ENCODE results near the gene LRMDA. TPM values are rescaled to one million over a fixed set of nuclear protein-coding genes. Genes with fewer than 3 reads are reported as not detected.

Gene LRMDA
- total and polyA plus RNA-seq, 2 of the 13 experiments (the other 11 are each of a cell fraction or from before 2014, with no cell fraction given), result 13.4 to 22.0 TPM

- TF ChIP-seq SRY (CRISPR knock-in tag; IDR thresholded peaks at IDR 0.05) (no peak), MTF1 (CRISPR knock-in tag; IDR thresholded peaks at IDR 0.05) (no peak), TAF1 (CRISPR knock-in tag; IDR thresholded peaks at IDR 0.05) (no peak), ZNF570 (CRISPR knock-in tag; IDR thresholded peaks at IDR 0.05; ENCODE audit: borderline replicate concordance) (no peak), ZBTB4 (CRISPR knock-in tag; IDR thresholded peaks at IDR 0.05; ENCODE audit: borderline replicate concordance) (no peak), SRSF4 (IDR thresholded peaks at IDR 0.05; ENCODE audit: low read depth, low read length, poor library complexity, severe bottlenecking) (no peak), ZNF724P (CRISPR knock-in tag; IDR thresholded peaks at IDR 0.05; ENCODE audit: borderline replicate concordance) (no peak), BORCS8-MEF2B (CRISPR knock-in tag; IDR thresholded peaks at IDR 0.05) (no peak), HNF4G (IDR thresholded peaks at IDR 0.05; ENCODE audit: borderline replicate concordance, low read depth, low read length) (peak; percentile 57), HNF4G (CRISPR knock-in tag; IDR thresholded peaks at IDR 0.05; ENCODE audit: borderline replicate concordance, low read depth) (no peak), ZSCAN30 (CRISPR knock-in tag; IDR thresholded peaks at IDR 0.05) (no peak), ELF3 (CRISPR knock-in tag; IDR thresholded peaks at IDR 0.05) (peak; percentile 43; the same call in 1 of the 2 replicates), ZNF160 (CRISPR knock-in tag; IDR thresholded peaks at IDR 0.05) (no peak), ZNF607 (CRISPR knock-in tag; IDR thresholded peaks at IDR 0.05; ENCODE audit: borderline replicate concordance) (no peak), CEBPB (IDR thresholded peaks at IDR 0.05; ENCODE audit: borderline replicate concordance, low read depth, low read length) (no peak), ARID2 (CRISPR knock-in tag; IDR thresholded peaks at IDR 0.05; ENCODE audit: borderline replicate concordance) (no peak), ZNF790 (CRISPR knock-in tag; IDR thresholded peaks at IDR 0.05; ENCODE audit: borderline replicate concordance) (no peak), REXO4 (CRISPR knock-in tag; IDR thresholded peaks at IDR 0.05; ENCODE audit: borderline replicate concordance) (no peak)
- TF ChIP-seq, protein P1, sequence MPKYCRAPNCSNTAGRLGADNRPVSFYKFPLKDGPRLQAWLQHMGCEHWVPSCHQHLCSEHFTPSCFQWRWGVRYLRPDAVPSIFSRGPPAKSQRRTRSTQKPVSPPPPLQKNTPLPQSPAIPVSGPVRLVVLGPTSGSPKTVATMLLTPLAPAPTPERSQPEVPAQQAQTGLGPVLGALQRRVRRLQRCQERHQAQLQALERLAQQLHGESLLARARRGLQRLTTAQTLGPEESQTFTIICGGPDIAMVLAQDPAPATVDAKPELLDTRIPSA (CRISPR knock-in tag; IDR thresholded peaks at IDR 0.05; ENCODE audit: borderline replicate concordance), result no peak
- TF ChIP-seq, protein P2, sequence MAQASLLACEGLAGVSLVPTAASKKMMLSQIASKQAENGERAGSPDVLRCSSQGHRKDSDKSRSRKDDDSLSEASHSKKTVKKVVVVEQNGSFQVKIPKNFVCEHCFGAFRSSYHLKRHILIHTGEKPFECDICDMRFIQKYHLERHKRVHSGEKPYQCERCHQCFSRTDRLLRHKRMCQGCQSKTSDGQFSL (CRISPR knock-in tag; IDR thresholded peaks at IDR 0.05), result no peak
- TF ChIP-seq, protein P3, sequence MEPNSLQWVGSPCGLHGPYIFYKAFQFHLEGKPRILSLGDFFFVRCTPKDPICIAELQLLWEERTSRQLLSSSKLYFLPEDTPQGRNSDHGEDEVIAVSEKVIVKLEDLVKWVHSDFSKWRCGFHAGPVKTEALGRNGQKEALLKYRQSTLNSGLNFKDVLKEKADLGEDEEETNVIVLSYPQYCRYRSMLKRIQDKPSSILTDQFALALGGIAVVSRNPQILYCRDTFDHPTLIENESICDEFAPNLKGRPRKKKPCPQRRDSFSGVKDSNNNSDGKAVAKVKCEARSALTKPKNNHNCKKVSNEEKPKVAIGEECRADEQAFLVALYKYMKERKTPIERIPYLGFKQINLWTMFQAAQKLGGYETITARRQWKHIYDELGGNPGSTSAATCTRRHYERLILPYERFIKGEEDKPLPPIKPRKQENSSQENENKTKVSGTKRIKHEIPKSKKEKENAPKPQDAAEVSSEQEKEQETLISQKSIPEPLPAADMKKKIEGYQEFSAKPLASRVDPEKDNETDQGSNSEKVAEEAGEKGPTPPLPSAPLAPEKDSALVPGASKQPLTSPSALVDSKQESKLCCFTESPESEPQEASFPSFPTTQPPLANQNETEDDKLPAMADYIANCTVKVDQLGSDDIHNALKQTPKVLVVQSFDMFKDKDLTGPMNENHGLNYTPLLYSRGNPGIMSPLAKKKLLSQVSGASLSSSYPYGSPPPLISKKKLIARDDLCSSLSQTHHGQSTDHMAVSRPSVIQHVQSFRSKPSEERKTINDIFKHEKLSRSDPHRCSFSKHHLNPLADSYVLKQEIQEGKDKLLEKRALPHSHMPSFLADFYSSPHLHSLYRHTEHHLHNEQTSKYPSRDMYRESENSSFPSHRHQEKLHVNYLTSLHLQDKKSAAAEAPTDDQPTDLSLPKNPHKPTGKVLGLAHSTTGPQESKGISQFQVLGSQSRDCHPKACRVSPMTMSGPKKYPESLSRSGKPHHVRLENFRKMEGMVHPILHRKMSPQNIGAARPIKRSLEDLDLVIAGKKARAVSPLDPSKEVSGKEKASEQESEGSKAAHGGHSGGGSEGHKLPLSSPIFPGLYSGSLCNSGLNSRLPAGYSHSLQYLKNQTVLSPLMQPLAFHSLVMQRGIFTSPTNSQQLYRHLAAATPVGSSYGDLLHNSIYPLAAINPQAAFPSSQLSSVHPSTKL (CRISPR knock-in tag; IDR thresholded peaks at IDR 0.05), result peak; percentile 53
- TF ChIP-seq, protein P4, sequence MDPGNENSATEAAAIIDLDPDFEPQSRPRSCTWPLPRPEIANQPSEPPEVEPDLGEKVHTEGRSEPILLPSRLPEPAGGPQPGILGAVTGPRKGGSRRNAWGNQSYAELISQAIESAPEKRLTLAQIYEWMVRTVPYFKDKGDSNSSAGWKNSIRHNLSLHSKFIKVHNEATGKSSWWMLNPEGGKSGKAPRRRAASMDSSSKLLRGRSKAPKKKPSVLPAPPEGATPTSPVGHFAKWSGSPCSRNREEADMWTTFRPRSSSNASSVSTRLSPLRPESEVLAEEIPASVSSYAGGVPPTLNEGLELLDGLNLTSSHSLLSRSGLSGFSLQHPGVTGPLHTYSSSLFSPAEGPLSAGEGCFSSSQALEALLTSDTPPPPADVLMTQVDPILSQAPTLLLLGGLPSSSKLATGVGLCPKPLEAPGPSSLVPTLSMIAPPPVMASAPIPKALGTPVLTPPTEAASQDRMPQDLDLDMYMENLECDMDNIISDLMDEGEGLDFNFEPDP (CRISPR knock-in tag; conservative IDR thresholded peaks at IDR 0.05), result no peak
Measured at GRCh38 chr10:75634947-75635346, 203.5 kb downstream of the LRMDA start (continued).

Measured in HepG2 (cell line).